Measurements from ENCODE around the gene PHKB. TPM values are rescaled to one million over a fixed set of nuclear protein-coding genes. Genes with fewer than 3 reads are reported as not detected.

PHKB gene
- polyA plus RNA-seq, 10 donors, result 49.6 to 64.7 (median 55.2) TPM

GRCh38 chr16:47622451-47623176, 161.5 kb downstream of the PHKB start:
- DNase-seq, result no peak

- DNase-seq, result no peak
Measured at GRCh38 chr16:47624563-47624962, 163.4 kb downstream of the PHKB start.

- no peak for DNase-seq
Measured at GRCh38 chr16:47625115-47625567, 164.0 kb downstream of the PHKB start.

- no peak for DNase-seq
Measured at GRCh38 chr16:47626246-47626645, 165.1 kb downstream of the PHKB start.

GRCh38 chr16:47627085-47627639, 166.0 kb downstream of the PHKB start:
- DNase-seq, result no peak

- peak in 1 of 3 donors; percentile 45 for DNase-seq
Measured at GRCh38 chr16:47627721-47628120, 166.6 kb downstream of the PHKB start.

GRCh38 chr16:47631131-47631530, 170.0 kb downstream of the PHKB start:
- no peak for DNase-seq

GRCh38 chr16:47634126-47634525, 173.0 kb downstream of the PHKB start:
- DNase-seq, result no peak

- no peak for DNase-seq
Measured at GRCh38 chr16:47634727-47635126, 173.6 kb downstream of the PHKB start.

GRCh38 chr16:47636501-47637099, 175.5 kb downstream of the PHKB start:
- no peak for DNase-seq

- no peak for DNase-seq
Measured at GRCh38 chr16:47638175-47638574, 177.0 kb downstream of the PHKB start.

GRCh38 chr16:47640661-47641060, 179.5 kb downstream of the PHKB start:
- no peak for DNase-seq

GRCh38 chr16:47643323-47644000, 182.3 kb downstream of the PHKB start:
- no peak for DNase-seq

GRCh38 chr16:47644166-47644565, 183.0 kb downstream of the PHKB start:
- DNase-seq, result peak; percentile 11 to 78 (median 17)

- DNase-seq, result no peak
Measured at GRCh38 chr16:47644661-47645060, 183.5 kb downstream of the PHKB start.

GRCh38 chr16:47646914-47647313, 185.8 kb downstream of the PHKB start:
- DNase-seq, result no peak

GRCh38 chr16:47657032-47657431, 195.9 kb downstream of the PHKB start:
- DNase-seq, result no peak

GRCh38 chr16:47657977-47658376, 196.8 kb downstream of the PHKB start:
- no peak for DNase-seq

- DNase-seq, result no peak
Measured at GRCh38 chr16:47660540-47660939, 199.4 kb downstream of the PHKB start.

- no peak for DNase-seq
Measured at GRCh38 chr16:47664653-47665325, 203.7 kb downstream of the PHKB start.

GRCh38 chr16:47666434-47666833, 205.3 kb downstream of the PHKB start:
- no peak for DNase-seq

GRCh38 chr16:47667956-47668355, 206.8 kb downstream of the PHKB start:
- no peak for DNase-seq
